Naive B cell (primary cell): ENCODE measurements around the gene EXD2. TPM values are rescaled to one million over a fixed set of nuclear protein-coding genes. Genes with fewer than 3 reads are reported as not detected.

Source experiments
- ATAC-seq, 2 donors: fragments of 150-1000 bp; cut with Tn5 transposase; 2 replicates each; pipeline ENCODE4 v1.10.0; 2021; ENCODE audit warnings: low read depth in 2 of 2, mild to moderate bottlenecking in 2 of 2, moderate library complexity in 2 of 2
- DNase-seq: peaks from one replicate; pipeline ENCODE4 v3.0.0; 2022
- H3K27ac Mint-ChIP-seq, 6 donors: one replicate each; pipeline ENCODE4 v1.8.0; 2020 to 2022; ENCODE audit warnings: mild to moderate bottlenecking in 6 of 6, mixed read lengths in 6 of 6, moderate library complexity in 5 of 6, inconsistent platforms in 2 of 6
- H3K27me3 Mint-ChIP-seq, 3 donors: one replicate each; pipeline ENCODE4 v1.8.0; 2021 to 2022; ENCODE audit warnings: mixed read lengths in 3 of 3, mild to moderate bottlenecking in 1 of 3
- H3K36me3 Mint-ChIP-seq, 2 donors: one replicate each; pipeline ENCODE4 v1.8.0; 2020 to 2022; ENCODE audit warnings: mixed read lengths in 2 of 2, inconsistent platforms in 1 of 2, mild to moderate bottlenecking in 1 of 2
- H3K4me1 Mint-ChIP-seq, 3 donors: one replicate each; pipeline ENCODE4 v1.8.0; 2020 to 2022; ENCODE audit warnings: mixed read lengths in 3 of 3, inconsistent platforms in 1 of 3, mild to moderate bottlenecking in 1 of 3, moderate library complexity in 1 of 3
- H3K4me3 Mint-ChIP-seq, 8 donors: one replicate each; pipeline ENCODE4 v1.8.0; 2020 to 2022; ENCODE audit warnings: mild to moderate bottlenecking in 8 of 8, mixed read lengths in 8 of 8, moderate library complexity in 8 of 8, inconsistent platforms in 2 of 8
- H3K9me3 Mint-ChIP-seq, 7 donors: one replicate each; pipeline ENCODE4 v1.8.0; 2020 to 2022; ENCODE audit warnings: mixed read lengths in 7 of 7, mild to moderate bottlenecking in 5 of 7, inconsistent platforms in 2 of 7, moderate library complexity in 1 of 7
- polyA plus RNA-seq, 6 donors: library from polyadenylated mRNA; unstranded; fragments of 300-500 nt; fragmentation: Illumina TruSeq; gene quantifications; one replicate each; pipeline ENCODE4 v1.2.3, GENCODE V29; 2021; ENCODE audit warnings: low read depth in 6 of 6

Gene EXD2, protein sequence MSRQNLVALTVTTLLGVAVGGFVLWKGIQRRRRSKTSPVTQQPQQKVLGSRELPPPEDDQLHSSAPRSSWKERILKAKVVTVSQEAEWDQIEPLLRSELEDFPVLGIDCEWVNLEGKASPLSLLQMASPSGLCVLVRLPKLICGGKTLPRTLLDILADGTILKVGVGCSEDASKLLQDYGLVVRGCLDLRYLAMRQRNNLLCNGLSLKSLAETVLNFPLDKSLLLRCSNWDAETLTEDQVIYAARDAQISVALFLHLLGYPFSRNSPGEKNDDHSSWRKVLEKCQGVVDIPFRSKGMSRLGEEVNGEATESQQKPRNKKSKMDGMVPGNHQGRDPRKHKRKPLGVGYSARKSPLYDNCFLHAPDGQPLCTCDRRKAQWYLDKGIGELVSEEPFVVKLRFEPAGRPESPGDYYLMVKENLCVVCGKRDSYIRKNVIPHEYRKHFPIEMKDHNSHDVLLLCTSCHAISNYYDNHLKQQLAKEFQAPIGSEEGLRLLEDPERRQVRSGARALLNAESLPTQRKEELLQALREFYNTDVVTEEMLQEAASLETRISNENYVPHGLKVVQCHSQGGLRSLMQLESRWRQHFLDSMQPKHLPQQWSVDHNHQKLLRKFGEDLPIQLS
- 10 to 100 TPM in 1 of 6 donors, 1 to 10 TPM in 5; 3.5 to 10.4 (median 4.8) TPM for polyA plus RNA-seq

GRCh38 chr14:69191340-69192111 is at the start of gene EXD2:
Gene EXD2, plus strand, starts transcription at chr14:69191498. Its CDS starts 17,973 bp downstream, at chr14:69209471.
- Mint-ChIP-seq H3K27ac (peak within 1 kb of the TSS; percentile 69 to 94 (median 88)), H3K27me3 (peaks cover 0 to 12% (median 8%) of the 10 kb centered on the region in 3 donors), H3K9me3 (peaks cover 0 to 1% (median 0%) of the 10 kb centered on the region in 7 donors), H3K4me1 (peaks cover 8 to 23% (median 19%) of the 10 kb centered on the region in 3 donors), H3K36me3 (no peaks in the 10 kb centered on the region), H3K4me3 (peak within 1 kb of the TSS; percentile 91 to 97 (median 94))
- ATAC-seq = peak; percentile 80 to 81
- peak; percentile 66 for DNase-seq

DNA sequence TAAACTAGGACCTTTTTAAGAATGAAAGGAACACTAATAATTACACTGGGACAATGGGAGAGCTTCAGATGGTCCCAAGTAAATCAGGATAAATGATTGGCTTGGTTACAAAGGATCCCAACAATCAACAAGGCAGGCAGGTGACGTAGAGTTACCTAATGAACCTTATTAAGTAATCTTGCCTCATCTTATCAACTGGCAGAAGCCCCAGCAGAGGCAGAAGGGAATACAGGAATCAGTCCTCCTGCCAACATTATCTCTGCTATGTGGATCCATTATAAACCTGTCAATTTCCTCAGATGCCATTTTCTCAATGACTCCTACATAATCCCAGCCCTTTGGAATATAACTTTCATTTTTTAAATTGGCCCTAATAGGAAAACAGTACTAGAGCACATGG is 49.7 kb upstream of the EXD2 start:
- no peaks in the 10 kb centered on the region for H3K27me3 Mint-ChIP-seq
- no peak overlapping the region for H3K4me3 Mint-ChIP-seq
- DNase-seq (no peak), ATAC-seq (no peak)
- no peak overlapping the region for H3K27ac Mint-ChIP-seq
- peaks cover 40 to 47% (median 46%) of the 10 kb centered on the region in 3 donors for H3K4me1 Mint-ChIP-seq
- H3K9me3 Mint-ChIP-seq = no peaks in the 10 kb centered on the region
- peaks cover 0 to 8% of the 10 kb centered on the region in 2 donors for H3K36me3 Mint-ChIP-seq

GRCh38 chr14:69142101-69142500 is 49.2 kb upstream of the EXD2 start:
- DNase-seq = no peak
- H3K4me1 Mint-ChIP-seq = peaks cover 39 to 47% (median 45%) of the 10 kb centered on the region in 3 donors
- peak overlapping the region in 1 of 6 donors; percentile 49 for H3K27ac Mint-ChIP-seq
- H3K27me3 Mint-ChIP-seq = no peaks in the 10 kb centered on the region
- H3K36me3 Mint-ChIP-seq = peaks cover 0 to 8% of the 10 kb centered on the region in 2 donors
- no peak for ATAC-seq
- H3K4me3 Mint-ChIP-seq = no peak overlapping the region
- no peaks in the 10 kb centered on the region for H3K9me3 Mint-ChIP-seq

GRCh38 chr14:69149461-69150244 is 41.6 kb upstream of the EXD2 start:
- no peak for DNase-seq
- Mint-ChIP-seq H3K27ac (peak overlapping the region in 4 of 6 donors; percentile 13 to 91 (median 50)), H3K27me3 (no peaks in the 10 kb centered on the region), H3K36me3 (peaks cover 0 to 7% of the 10 kb centered on the region in 2 donors), H3K4me3 (peak overlapping the region in 6 of 8 donors; percentile 78 to 97 (median 92)), H3K9me3 (no peaks in the 10 kb centered on the region), H3K4me1 (peaks cover 25 to 40% (median 39%) of the 10 kb centered on the region in 3 donors)
- ATAC-seq = no peak

GRCh38 chr14:69151458-69152180 is 39.7 kb upstream of the EXD2 start:
- peak; percentile 62 for ATAC-seq
- peak overlapping the region; percentile 63 to 96 (median 92) for H3K27ac Mint-ChIP-seq
- H3K4me1 Mint-ChIP-seq = peaks cover 22 to 35% (median 35%) of the 10 kb centered on the region in 3 donors

DNA sequence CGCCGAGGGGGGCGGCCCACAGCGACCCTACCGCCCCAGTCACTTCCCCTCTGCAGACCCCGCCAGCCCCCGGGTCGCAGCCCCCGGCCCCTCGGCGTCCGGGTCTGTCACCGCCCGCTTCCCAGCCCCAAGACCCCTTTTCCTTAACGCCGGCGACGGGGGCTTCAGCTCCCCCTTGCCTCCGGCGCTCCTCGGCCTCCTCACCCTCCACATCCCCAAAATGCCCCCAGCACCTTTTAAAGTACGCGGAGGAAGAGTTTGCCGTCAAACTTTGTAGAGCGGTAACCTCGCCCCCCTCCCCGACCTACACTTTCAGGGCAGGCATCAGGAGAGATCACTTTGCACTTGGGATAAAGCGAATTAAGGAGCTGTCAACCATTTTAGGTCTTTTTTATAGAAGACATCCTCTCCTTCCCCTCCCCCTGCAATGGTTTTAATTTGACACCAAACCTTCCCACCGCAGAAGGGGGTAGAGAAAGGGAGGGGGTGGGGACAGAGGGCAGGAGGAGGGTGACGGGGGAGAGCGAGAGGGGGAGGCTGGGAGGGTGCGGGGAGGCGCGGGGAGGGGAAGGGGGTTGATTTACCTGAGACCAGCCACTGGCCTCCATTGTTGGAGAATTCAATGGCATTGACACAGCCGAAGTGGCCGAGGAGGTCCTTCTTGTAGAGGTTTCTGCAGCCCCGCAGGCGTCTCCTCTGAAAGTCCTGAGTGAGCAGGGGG is 39.0 kb upstream of the EXD2 start:
- peak overlapping the region; percentile 90 to 98 (median 93) for H3K4me3 Mint-ChIP-seq
- peak; percentile 14 to 15 for ATAC-seq
- H3K9me3 Mint-ChIP-seq = no peaks in the 10 kb centered on the region
- DNase-seq = peak; percentile 31
- peak overlapping the region; percentile 33 to 96 (median 92) for H3K27ac Mint-ChIP-seq
- H3K36me3 Mint-ChIP-seq = peaks cover 0 to 7% of the 10 kb centered on the region in 2 donors
- peaks cover 22 to 35% (median 34%) of the 10 kb centered on the region in 3 donors for H3K4me1 Mint-ChIP-seq
- H3K27me3 Mint-ChIP-seq = no peaks in the 10 kb centered on the region

More at GRCh38 chr14:69151458-69152180, 39.7 kb upstream of the EXD2 start:
- peak; percentile 75 for DNase-seq
- H3K36me3 Mint-ChIP-seq = peaks cover 0 to 7% of the 10 kb centered on the region in 2 donors
- H3K4me3 Mint-ChIP-seq = peak overlapping the region; percentile 90 to 98 (median 93)
- H3K9me3 Mint-ChIP-seq = no peaks in the 10 kb centered on the region
- no peaks in the 10 kb centered on the region for H3K27me3 Mint-ChIP-seq

- Mint-ChIP-seq H3K36me3 (peaks cover 0 to 4% of the 10 kb centered on the region in 2 donors), H3K4me1 (peaks cover 22 to 30% (median 29%) of the 10 kb centered on the region in 3 donors), H3K4me3 (peak within 1 kb of the TSS; percentile 93 to 98 (median 95)), H3K27ac (peak within 1 kb of the TSS; percentile 86 to 98 (median 94)), H3K27me3 (no peaks in the 10 kb centered on the region), H3K9me3 (no peaks in the 10 kb centered on the region)
- DNase-seq (no peak), ATAC-seq (peak; percentile 88)
Measured at GRCh38 chr14:69152902-69153151, 38.5 kb upstream of the EXD2 start, which contains the start of gene DCAF5. Gene DCAF5, minus strand, starts transcription at chr14:69153119. Its CDS starts 141 bp downstream, at chr14:69152978.

GRCh38 chr14:69153152-69153872 is 38.0 kb upstream of the EXD2 start:
- Mint-ChIP-seq H3K4me1 (peaks cover 22 to 28% (median 28%) of the 10 kb centered on the region in 3 donors), H3K4me3 (peak overlapping the region; percentile 93 to 98 (median 95)), H3K27me3 (no peaks in the 10 kb centered on the region), H3K36me3 (peaks cover 0 to 3% of the 10 kb centered on the region in 2 donors), H3K27ac (peak overlapping the region; percentile 82 to 98 (median 88)), H3K9me3 (no peaks in the 10 kb centered on the region)
- DNase-seq = peak; percentile 89
- no peak for ATAC-seq

DNA sequence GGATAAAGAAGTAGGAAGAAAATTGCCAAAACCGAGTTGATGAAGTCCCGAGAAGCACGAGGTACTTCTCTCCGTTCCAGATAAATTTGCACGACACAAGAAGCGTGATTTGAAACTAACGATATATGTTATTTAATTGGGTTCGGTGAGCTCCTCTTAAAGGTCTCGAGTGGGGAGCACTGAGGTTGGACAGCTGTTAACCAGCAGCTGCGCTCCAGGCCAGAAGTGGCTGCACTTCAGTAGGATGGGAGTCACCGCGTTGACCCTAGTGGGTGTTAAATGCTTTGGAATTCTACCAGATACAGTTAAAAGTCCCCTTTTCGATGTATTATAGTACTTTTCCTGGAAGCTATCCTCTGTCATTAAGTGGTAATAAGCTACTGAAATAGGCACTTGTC is 37.4 kb upstream of the EXD2 start:
- Mint-ChIP-seq H3K27ac (peak overlapping the region in 5 of 6 donors; percentile 84 to 98 (median 91)), H3K36me3 (peaks cover 0 to 3% of the 10 kb centered on the region in 2 donors), H3K27me3 (peaks cover 0 to 5% (median 0%) of the 10 kb centered on the region in 3 donors), H3K4me1 (peaks cover 18 to 28% (median 22%) of the 10 kb centered on the region in 3 donors), H3K4me3 (peak overlapping the region; percentile 91 to 96 (median 94)), H3K9me3 (no peaks in the 10 kb centered on the region)
- no peak for ATAC-seq
- DNase-seq = peak; percentile 17

GRCh38 chr14:69154779-69155178 is 36.5 kb upstream of the EXD2 start:
- Mint-ChIP-seq H3K27ac (peak overlapping the region in 1 of 6 donors; percentile 21), H3K4me1 (peaks cover 11 to 23% (median 13%) of the 10 kb centered on the region in 3 donors), H3K36me3 (no peaks in the 10 kb centered on the region), H3K4me3 (peak overlapping the region in 3 of 8 donors; percentile 41 to 93 (median 68)), H3K27me3 (peaks cover 0 to 9% (median 4%) of the 10 kb centered on the region in 3 donors), H3K9me3 (no peaks in the 10 kb centered on the region)
- no peak for DNase-seq
- ATAC-seq = no peak

- no peaks in the 10 kb centered on the region for H3K36me3 Mint-ChIP-seq
- peaks cover 6 to 9% (median 7%) of the 10 kb centered on the region in 3 donors for H3K4me1 Mint-ChIP-seq
- peaks cover 4 to 22% (median 13%) of the 10 kb centered on the region in 3 donors for H3K27me3 Mint-ChIP-seq
- H3K4me3 Mint-ChIP-seq = peak overlapping the region in 1 of 8 donors; percentile 27
- ATAC-seq (no peak), DNase-seq (no peak)
- peaks cover 0 to 12% (median 2%) of the 10 kb centered on the region in 7 donors for H3K9me3 Mint-ChIP-seq
- peak overlapping the region in 1 of 6 donors; percentile 71 for H3K27ac Mint-ChIP-seq
Measured at GRCh38 chr14:69156224-69156623, 35.1 kb upstream of the EXD2 start.
